ENCODE data around the gene COL9A2. TPM values are rescaled to one million over a fixed set of nuclear protein-coding genes. Genes with fewer than 3 reads are reported as not detected.

COL9A2 gene
- total RNA-seq, 4 donors from 2014 or later: 2.0 to 27.0 (median 4.8) TPM

GRCh38 chr1:40309374-40310128, 7.5 kb downstream of the COL9A2 start:
- H3K27ac ChIP-seq: no peak overlapping the region

GRCh38 chr1:40308036-40308727, 8.9 kb downstream of the COL9A2 start:
- DNase-seq: no peak

More at GRCh38 chr1:40309374-40310128, 7.5 kb downstream of the COL9A2 start:
- H3K36me3 ChIP-seq: no peaks in the 10 kb centered on the region
- H3K27me3 ChIP-seq: no peaks in the 10 kb centered on the region
- no peaks in the 10 kb centered on the region for H3K9me3 ChIP-seq
- no peaks in the 10 kb centered on the region for H3K4me1 ChIP-seq
- no peak overlapping the region for H3K4me3 ChIP-seq
- TF ChIP-seq CTCF (IDR thresholded peaks at IDR 0.05): no peak
- TF ChIP-seq POLR2A (IDR thresholded peaks at IDR 0.05): no peak
- intact Hi-C loops (cut with DNase I; ENCODE audit: low total_unique reads): loop anchor here (10.0 kb wide), 1 partner anchor 155 kb away; no protein-coding TSS in a partner anchor
- DNase-seq: no peak

GRCh38 chr1:40307186-40307585, 9.9 kb downstream of the COL9A2 start:
- no peak for DNase-seq
- no peaks in the 10 kb centered on the region for H3K4me1 ChIP-seq
- no peaks in the 10 kb centered on the region for H3K36me3 ChIP-seq
- H3K27me3 ChIP-seq: no peaks in the 10 kb centered on the region
- no peaks in the 10 kb centered on the region for H3K9me3 ChIP-seq
- H3K27ac ChIP-seq: no peak overlapping the region
- TF ChIP-seq POLR2A (IDR thresholded peaks at IDR 0.05) (no peak), CTCF (IDR thresholded peaks at IDR 0.05) (no peak)
- H3K4me3 ChIP-seq: no peak overlapping the region
- intact Hi-C loops (cut with DNase I; ENCODE audit: low total_unique reads): no loop called here

More at GRCh38 chr1:40308036-40308727, 8.9 kb downstream of the COL9A2 start:
- Histone ChIP-seq H3K4me1 (no peaks in the 10 kb centered on the region), H3K27me3 (no peaks in the 10 kb centered on the region), H3K4me3 (no peak overlapping the region), H3K27ac (no peak overlapping the region), H3K9me3 (no peaks in the 10 kb centered on the region), H3K36me3 (no peaks in the 10 kb centered on the region)
- TF ChIP-seq CTCF (IDR thresholded peaks at IDR 0.05) (no peak), POLR2A (IDR thresholded peaks at IDR 0.05) (no peak)
- intact Hi-C loops (cut with DNase I; ENCODE audit: low total_unique reads): no loop called here

- Histone ChIP-seq H3K9me3 (no peaks in the 10 kb centered on the region), H3K36me3 (no peaks in the 10 kb centered on the region), H3K27me3 (no peaks in the 10 kb centered on the region), H3K4me3 (no peak overlapping the region), H3K4me1 (no peaks in the 10 kb centered on the region), H3K27ac (no peak overlapping the region)
- TF ChIP-seq CTCF (IDR thresholded peaks at IDR 0.05) (no peak), POLR2A (IDR thresholded peaks at IDR 0.05) (no peak)
- DNase-seq: no peak
- intact Hi-C loops (cut with DNase I; ENCODE audit: low total_unique reads): no loop called here
These were observed 10.8 kb downstream of the COL9A2 start for GRCh38 chr1:40306296-40306695.

GRCh38 chr1:40305871-40306270, 11.2 kb downstream of the COL9A2 start:
- H3K4me1 ChIP-seq: no peaks in the 10 kb centered on the region
- H3K9me3 ChIP-seq: no peaks in the 10 kb centered on the region
- TF ChIP-seq POLR2A (IDR thresholded peaks at IDR 0.05) (no peak), CTCF (IDR thresholded peaks at IDR 0.05) (no peak)
- intact Hi-C loops (cut with DNase I; ENCODE audit: low total_unique reads): no loop called here
- H3K4me3 ChIP-seq: no peak overlapping the region
- H3K27ac ChIP-seq: no peak overlapping the region
- no peak for DNase-seq
- H3K27me3 ChIP-seq: no peaks in the 10 kb centered on the region
- H3K36me3 ChIP-seq: no peaks in the 10 kb centered on the region

Measured in uterus (tissue), 4 donors.